NCI-H1694 (cell line): Measurements from ENCODE around the gene MISP.
A peak's percentile ranks its signal among the peaks of the same experiment; 100 is the strongest.

Experiments used
- DNase-seq: peaks from one replicate; lab custom pipeline; 2025; lab: John Stamatoyannopoulos, UW

Gene MISP

GRCh38 chr19:796692-797527 lies 46.0 kb downstream of the MISP start, which contains the start of gene PTBP1:
TSS of gene PTBP1 (plus strand) at chr19:797452. CDS start at chr19:797498, 46 bp downstream.
- peak; percentile 97 for DNase-seq

GRCh38 chr19:797528-798414 lies 46.9 kb downstream of the MISP start:
- peak; percentile 36 for DNase-seq

- no peak for DNase-seq
Observed at GRCh38 chr19:798415-799075, 47.6 kb downstream of the MISP start.

GRCh38 chr19:799076-799881 lies 48.4 kb downstream of the MISP start:
- peak; percentile 39 for DNase-seq

- DNase-seq, result no peak
Observed at GRCh38 chr19:800360-801029, 49.6 kb downstream of the MISP start.

GRCh38 chr19:801030-801860 lies 50.3 kb downstream of the MISP start:
- no peak for DNase-seq

- no peak for DNase-seq
Observed at GRCh38 chr19:801861-802497, 51.1 kb downstream of the MISP start.

- DNase-seq, result no peak
Observed at GRCh38 chr19:802498-803098, 51.7 kb downstream of the MISP start.

- no peak for DNase-seq
Observed at GRCh38 chr19:803099-803561, 52.2 kb downstream of the MISP start.

- DNase-seq, result no peak
Observed at GRCh38 chr19:803686-804418, 52.9 kb downstream of the MISP start.

GRCh38 chr19:804419-805165 lies 53.7 kb downstream of the MISP start:
- DNase-seq, result no peak

GRCh38 chr19:805166-805551 lies 54.2 kb downstream of the MISP start:
- DNase-seq, result no peak

- DNase-seq, result no peak
Observed at GRCh38 chr19:805600-806550, 55.0 kb downstream of the MISP start.

- no peak for DNase-seq
Observed at GRCh38 chr19:806815-807421, 56.0 kb downstream of the MISP start.

GRCh38 chr19:807627-808422 lies 56.9 kb downstream of the MISP start:
- DNase-seq, result no peak
